Measurements from ENCODE around the gene TIMM23. TPM values are rescaled to one million over a fixed set of nuclear protein-coding genes. Genes with fewer than 3 reads are reported as not detected.
A peak's percentile ranks its signal among the peaks of the same experiment; 100 is the strongest.
"Not testable (repeated sequence)": the region's sequence is repeated elsewhere in the genome, so short reads cannot be mapped to it uniquely, and the experiment has no call there.

Gene TIMM23
- total RNA-seq, 2 donors from 2014 or later = 18.7 to 34.9 TPM

GRCh38 chr10:46037107-46037825, 65.0 kb downstream of the TIMM23 start:
- Histone ChIP-seq H3K9me3 (no peaks in the 10 kb centered on the region), H3K36me3 (replicated peaks in 1 of 2; ENCODE audit: insufficient read depth in 1 of 2, low read depth in 2 of 2) (no peaks in the 10 kb centered on the region), H3K27me3 (no peaks in the 10 kb centered on the region), H3K4me3 (no peak overlapping the region), H3K27ac (no peak overlapping the region), H3K4me1 (peaks cover 9% of the 10 kb centered on the region)
- intact Hi-C loops (cut with DNase I) = no loop called here
- 89 to 92% methylated on average over 8 of the region's 8 CpGs for WGBS, 2 donors
- DNase-seq (peak in 1 of 4 donors; percentile 20), ATAC-seq (no peak)
- TF ChIP-seq POLR2A (IDR thresholded peaks at IDR 0.05) = no peak
- TF ChIP-seq, protein P1, sequence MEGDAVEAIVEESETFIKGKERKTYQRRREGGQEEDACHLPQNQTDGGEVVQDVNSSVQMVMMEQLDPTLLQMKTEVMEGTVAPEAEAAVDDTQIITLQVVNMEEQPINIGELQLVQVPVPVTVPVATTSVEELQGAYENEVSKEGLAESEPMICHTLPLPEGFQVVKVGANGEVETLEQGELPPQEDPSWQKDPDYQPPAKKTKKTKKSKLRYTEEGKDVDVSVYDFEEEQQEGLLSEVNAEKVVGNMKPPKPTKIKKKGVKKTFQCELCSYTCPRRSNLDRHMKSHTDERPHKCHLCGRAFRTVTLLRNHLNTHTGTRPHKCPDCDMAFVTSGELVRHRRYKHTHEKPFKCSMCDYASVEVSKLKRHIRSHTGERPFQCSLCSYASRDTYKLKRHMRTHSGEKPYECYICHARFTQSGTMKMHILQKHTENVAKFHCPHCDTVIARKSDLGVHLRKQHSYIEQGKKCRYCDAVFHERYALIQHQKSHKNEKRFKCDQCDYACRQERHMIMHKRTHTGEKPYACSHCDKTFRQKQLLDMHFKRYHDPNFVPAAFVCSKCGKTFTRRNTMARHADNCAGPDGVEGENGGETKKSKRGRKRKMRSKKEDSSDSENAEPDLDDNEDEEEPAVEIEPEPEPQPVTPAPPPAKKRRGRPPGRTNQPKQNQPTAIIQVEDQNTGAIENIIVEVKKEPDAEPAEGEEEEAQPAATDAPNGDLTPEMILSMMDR (IDR thresholded peaks at IDR 0.05) = no peak

GRCh38 chr10:46040004-46040403, 67.7 kb downstream of the TIMM23 start:
- no peak for TF ChIP-seq POLR2A (IDR thresholded peaks at IDR 0.05)
- 67 to 77% methylated on average over 3 of the region's 3 CpGs for WGBS, 2 donors
- DNase-seq = no peak
- Histone ChIP-seq H3K36me3 (replicated peaks in 1 of 2; ENCODE audit: insufficient read depth in 1 of 2, low read depth in 2 of 2) (no peaks in the 10 kb centered on the region), H3K27ac (no peak overlapping the region), H3K4me1 (peaks cover 9% of the 10 kb centered on the region), H3K4me3 (no peak overlapping the region), H3K27me3 (no peaks in the 10 kb centered on the region), H3K9me3 (no peaks in the 10 kb centered on the region)
- intact Hi-C loops (cut with DNase I) = no loop called here
- ATAC-seq = no peak

DNA sequence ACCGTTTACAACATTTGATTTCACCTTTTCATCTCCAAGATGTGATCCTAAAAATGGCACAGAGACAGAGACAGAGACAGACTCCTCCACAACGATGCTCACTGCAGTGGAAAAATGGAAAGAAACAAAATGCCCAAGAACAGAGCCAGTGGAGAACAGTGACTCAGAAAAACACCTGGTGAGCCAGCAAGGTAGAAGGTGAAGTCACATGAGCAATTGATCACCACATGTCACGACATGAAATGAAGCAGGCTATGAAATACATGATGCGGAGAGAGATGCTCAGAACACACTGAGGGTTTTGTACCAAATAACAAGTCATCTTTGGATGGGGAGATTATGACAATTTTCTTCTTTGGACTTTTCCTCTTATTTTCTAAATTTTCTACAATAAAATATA, 70.2 kb downstream of the TIMM23 start:
- no peaks in the 10 kb centered on the region for H3K36me3 ChIP-seq (replicated peaks in 1 of 2; ENCODE audit: insufficient read depth in 1 of 2, low read depth in 2 of 2)
- TF ChIP-seq POLR2A (IDR thresholded peaks at IDR 0.05) = no peak
- TF ChIP-seq, protein P1 (IDR thresholded peaks at IDR 0.05) = no peak
- no peak for DNase-seq
- intact Hi-C loops (cut with DNase I) = no loop called here
- no peak overlapping the region for H3K4me3 ChIP-seq
- WGBS, 2 donors = 48 to 49% methylated on average over 4 of the region's 4 CpGs
- no peak for ATAC-seq
- H3K4me1 ChIP-seq = no peaks in the 10 kb centered on the region
- no peaks in the 10 kb centered on the region for H3K27me3 ChIP-seq
- no peak overlapping the region for H3K27ac ChIP-seq
- no peaks in the 10 kb centered on the region for H3K9me3 ChIP-seq

DNA sequence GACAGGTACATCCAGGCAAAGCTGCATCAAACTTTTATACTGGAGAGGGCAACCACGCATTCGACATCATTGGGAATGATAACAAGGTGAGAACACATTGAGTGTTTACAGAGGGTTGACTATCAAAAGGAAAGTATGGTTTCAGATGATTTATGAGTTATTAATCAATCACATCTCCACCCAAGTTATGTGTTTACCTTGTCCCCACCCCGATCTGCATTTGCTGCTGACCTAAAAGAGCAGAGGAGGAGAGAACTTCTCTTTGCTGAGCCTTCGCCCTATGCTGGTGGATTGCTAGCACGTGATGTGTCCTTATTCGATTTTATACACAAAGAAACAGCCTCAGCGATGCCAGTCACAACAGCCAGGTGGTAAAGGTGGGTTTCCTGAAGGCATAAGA, 74.0 kb downstream of the TIMM23 start, which contains the start of gene MSMB:
TSS of gene MSMB (minus strand) at position 9 of the 400 bp plus-strand sequence. CDS start 32 bp downstream, outside the sequence.
- Histone ChIP-seq H3K4me1 (no peaks in the 10 kb centered on the region), H3K27ac (no peak within 1 kb of the TSS), H3K9me3 (no peaks in the 10 kb centered on the region), H3K4me3 (no peak within 1 kb of the TSS), H3K27me3 (no peaks in the 10 kb centered on the region), H3K36me3 (replicated peaks in 1 of 2; ENCODE audit: insufficient read depth in 1 of 2, low read depth in 2 of 2) (no peaks in the 10 kb centered on the region)
- ATAC-seq (no peak), DNase-seq (no peak)
- WGBS, 2 donors = 63 to 67% methylated on average over 7 of the region's 7 CpGs
- intact Hi-C loops (cut with DNase I) = no loop called here
- TF ChIP-seq, protein P1 (IDR thresholded peaks at IDR 0.05) = no peak
- TF ChIP-seq POLR2A (IDR thresholded peaks at IDR 0.05) = no peak

DNA sequence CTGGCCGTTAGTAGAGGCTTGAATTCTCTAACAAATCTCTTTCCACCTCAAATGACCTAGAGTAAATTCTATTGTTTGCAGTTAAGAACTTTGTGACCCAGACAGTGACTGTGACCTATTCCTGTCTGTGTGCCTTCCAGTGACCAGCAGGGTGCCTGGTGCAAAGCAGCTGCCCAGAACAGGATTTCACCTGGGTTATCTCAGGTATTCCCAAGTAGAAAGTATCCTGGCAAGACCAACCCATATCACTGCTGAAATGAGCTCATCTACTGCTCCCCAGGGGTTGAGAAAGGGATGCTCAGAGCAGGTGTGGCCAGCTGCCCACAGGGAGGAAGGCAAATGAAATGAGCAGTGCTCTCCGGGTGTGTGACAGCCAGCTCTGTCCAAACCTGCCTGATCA, 75.9 kb downstream of the TIMM23 start:
- intact Hi-C loops (cut with DNase I) = no loop called here
- WGBS, 2 donors = 32 to 35% methylated on average over 2 of the region's 2 CpGs
- Histone ChIP-seq H3K36me3 (replicated peaks in 1 of 2; ENCODE audit: insufficient read depth in 1 of 2, low read depth in 2 of 2) (no peaks in the 10 kb centered on the region), H3K9me3 (no peaks in the 10 kb centered on the region), H3K4me1 (no peaks in the 10 kb centered on the region), H3K27me3 (no peaks in the 10 kb centered on the region), H3K4me3 (no peak overlapping the region), H3K27ac (no peak overlapping the region)
- no peak for DNase-seq
- TF ChIP-seq, protein P1 (IDR thresholded peaks at IDR 0.05) = no peak
- TF ChIP-seq POLR2A (IDR thresholded peaks at IDR 0.05) = no peak
- no peak for ATAC-seq

DNA sequence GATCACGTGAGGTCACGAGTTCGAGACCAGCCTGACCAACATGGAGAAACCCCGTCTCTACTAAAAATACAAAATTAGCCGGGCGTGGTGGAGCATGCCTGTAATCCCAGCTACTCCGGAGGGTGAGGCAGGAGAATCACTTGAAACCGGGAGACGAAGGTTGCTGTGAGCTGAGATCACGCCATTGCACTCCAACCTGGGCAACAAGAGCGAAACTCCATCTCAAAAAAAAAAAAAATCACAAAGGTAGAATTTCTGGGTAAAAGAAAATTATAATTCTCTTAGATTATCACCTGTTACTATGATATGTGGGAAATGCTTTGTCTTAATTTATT, 77.2 kb downstream of the TIMM23 start:
- H3K4me3 ChIP-seq; H3K36me3 ChIP-seq (replicated peaks in 1 of 2; ENCODE audit: insufficient read depth in 1 of 2, low read depth in 2 of 2); H3K27me3 ChIP-seq; DNase-seq; H3K9me3 ChIP-seq; H3K4me1 ChIP-seq; H3K27ac ChIP-seq; ATAC-seq; intact Hi-C loops (cut with DNase I): not testable (repeated sequence)
- 91 to 94% methylated on average over 11 of the region's 11 CpGs for WGBS, 2 donors

Data from body of pancreas (tissue), 4 donors.